MCF 10A (cell line): ENCODE measurements around the gene CCL2. TPM values are rescaled to one million over a fixed set of nuclear protein-coding genes. Genes with fewer than 3 reads are reported as not detected.

ENCODE experiments used
- BruUV-seq: library from RNA; stranded (reverse); fragments of 400-500 nt; replicated peaks from 2 replicates; lab custom pipeline; 2021; lab: Mats Ljungman, UMichigan
- CTCF ChIA-PET: fragments of 300-600 bp; sonication (Branson Sonifier 250); formaldehyde crosslinking; extraction: SDS; loops from one replicate; lab custom pipeline; 2021; ENCODE audit warnings: antibody characterized with exemption, inconsistent platforms; lab: Yijun Ruan, JAX
- POLR2A ChIA-PET: fragments of 300-600, 350-650 bp; sonication (Branson Sonifier 250); formaldehyde crosslinking; extraction: SDS; loops from one replicate; lab custom pipeline; 2020; ENCODE audit warnings: antibody characterized with exemption, inconsistent platforms; lab: Yijun Ruan, JAX
- DNase-seq: peaks from one replicate; pipeline ENCODE4 v3.0.0-alpha.2; 2018; ENCODE audit not compliant: unreplicated experiment
- H3K27ac Mint-ChIP-seq: one replicate; pipeline ENCODE4 v1.8.0; 2022; ENCODE audit warnings: mild to moderate bottlenecking, low read depth, mixed read lengths; ENCODE audit not compliant: unreplicated experiment
- H3K27me3 Mint-ChIP-seq: one replicate; pipeline ENCODE4 v1.8.0; 2022; ENCODE audit warnings: mixed read lengths; ENCODE audit not compliant: insufficient read depth, unreplicated experiment
- H3K36me3 Mint-ChIP-seq: one replicate; pipeline ENCODE4 v1.8.0; 2022; ENCODE audit warnings: mild to moderate bottlenecking, moderate library complexity, mixed read lengths; ENCODE audit not compliant: insufficient read depth, unreplicated experiment
- H3K4me1 Mint-ChIP-seq: one replicate; pipeline ENCODE4 v1.8.0; 2022; ENCODE audit warnings: mixed read lengths; ENCODE audit not compliant: insufficient read depth, unreplicated experiment
- H3K4me3 Mint-ChIP-seq: one replicate; pipeline ENCODE4 v1.8.0; 2022; ENCODE audit warnings: mild to moderate bottlenecking, moderate library complexity, mixed read lengths; ENCODE audit not compliant: unreplicated experiment
- H3K9me3 Mint-ChIP-seq: one replicate; pipeline ENCODE4 v1.8.0; 2022; ENCODE audit warnings: mixed read lengths; ENCODE audit not compliant: unreplicated experiment
- CTCF ChIP-seq: fragments of 200-600 bp; IDR thresholded peaks from one replicate; pipeline ENCODE4 v1.8.0; 2022; ENCODE audit warnings: antibody characterized with exemption, mild to moderate bottlenecking; ENCODE audit not compliant: unreplicated experiment
- intact Hi-C: fragments of 100-400 bp; cut with micrococcal nuclease; formaldehyde crosslinking; loops from 2 replicates; pipeline ENCODE4 v1.14.1; 2022
- total RNA-seq: library from RNA; stranded (reverse); gene quantifications from 2 replicates; pipeline ENCODE4 v1.2.3, GENCODE V29; 2022

Gene CCL2
- total RNA-seq, 1 experiment from 2014 or later: 1.0 TPM

DNA sequence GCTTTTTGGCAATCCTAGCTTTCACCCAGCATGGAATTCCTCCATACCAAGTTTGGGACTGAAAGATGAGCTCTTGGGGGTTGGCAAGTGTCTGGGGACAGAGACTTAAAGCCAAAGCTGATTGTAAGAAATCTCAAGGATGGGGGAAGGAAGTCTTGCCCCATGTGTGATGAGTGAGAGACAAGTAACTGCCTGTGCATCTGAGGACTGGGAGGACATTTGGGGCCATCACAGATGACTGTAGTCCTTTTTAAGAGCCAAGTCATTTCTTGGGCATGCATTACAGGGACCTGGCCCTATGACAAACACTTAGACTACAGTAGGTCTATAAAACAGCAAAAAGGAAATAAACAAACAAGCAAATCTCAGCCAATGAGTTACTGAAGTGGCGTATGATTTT lies 36.3 kb upstream of the CCL2 start:
- intact Hi-C loops: no loop called here
- no peak overlapping the region for H3K4me3 Mint-ChIP-seq
- CTCF ChIA-PET: interaction anchor here (1.2 to 1.9 kb wide), 4 partner anchors 18 to 143 kb away, joined by 3 to 7 read pairs (median 6); no protein-coding TSS in a partner anchor
- H3K9me3 Mint-ChIP-seq: peaks cover 9% of the 10 kb centered on the region
- H3K36me3 Mint-ChIP-seq: no peaks in the 10 kb centered on the region
- H3K4me1 Mint-ChIP-seq: no peaks in the 10 kb centered on the region
- no peak overlapping the region for H3K27ac Mint-ChIP-seq
- no TSS peak for BruUV-seq
- TF ChIP-seq CTCF: no peak
- H3K27me3 Mint-ChIP-seq: no peaks in the 10 kb centered on the region
- no peak for DNase-seq
- POLR2A ChIA-PET: no interaction called here

GRCh38 chr17:34219405-34219804 lies 35.7 kb upstream of the CCL2 start:
- Mint-ChIP-seq H3K4me1 (no peaks in the 10 kb centered on the region), H3K27ac (no peak overlapping the region), H3K9me3 (peaks cover 9% of the 10 kb centered on the region), H3K4me3 (no peak overlapping the region), H3K36me3 (no peaks in the 10 kb centered on the region), H3K27me3 (no peaks in the 10 kb centered on the region)
- CTCF ChIA-PET: interaction anchor here (0.7 to 1.2 kb wide), 2 partner anchors 98 to 143 kb away, joined by 4 to 5 read pairs; no protein-coding TSS in a partner anchor
- no TSS peak for BruUV-seq
- intact Hi-C loops: no loop called here
- POLR2A ChIA-PET: no interaction called here
- DNase-seq: no peak
- no peak for TF ChIP-seq CTCF

- no peaks in the 10 kb centered on the region for H3K36me3 Mint-ChIP-seq
- DNase-seq: no peak
- ChIA-PET POLR2A (no interaction called here), CTCF (interaction anchor here (0.7 to 1.2 kb wide), 3 partner anchors 97 to 142 kb away, joined by 3 to 5 read pairs (median 4); no protein-coding TSS in a partner anchor)
- H3K27ac Mint-ChIP-seq: no peak overlapping the region
- no TSS peak for BruUV-seq
- TF ChIP-seq CTCF: no peak
- no peak overlapping the region for H3K4me3 Mint-ChIP-seq
- H3K9me3 Mint-ChIP-seq: peaks cover 9% of the 10 kb centered on the region
- no peaks in the 10 kb centered on the region for H3K4me1 Mint-ChIP-seq
- intact Hi-C loops: no loop called here
- no peaks in the 10 kb centered on the region for H3K27me3 Mint-ChIP-seq
Observed at GRCh38 chr17:34220045-34220751, 34.9 kb upstream of the CCL2 start.

GRCh38 chr17:34220752-34221395 lies 34.2 kb upstream of the CCL2 start:
- no peak overlapping the region for H3K27ac Mint-ChIP-seq
- no peak overlapping the region for H3K4me3 Mint-ChIP-seq
- TF ChIP-seq CTCF: no peak
- BruUV-seq: no TSS peak
- POLR2A ChIA-PET: no interaction called here
- no peaks in the 10 kb centered on the region for H3K4me1 Mint-ChIP-seq
- CTCF ChIA-PET: interaction anchor here (0.5 to 1.2 kb wide), 4 partner anchors 20 to 139 kb away, joined by 3 read pairs; no protein-coding TSS in a partner anchor
- H3K27me3 Mint-ChIP-seq: no peaks in the 10 kb centered on the region
- no peak for DNase-seq
- no peaks in the 10 kb centered on the region for H3K36me3 Mint-ChIP-seq
- peaks cover 9% of the 10 kb centered on the region for H3K9me3 Mint-ChIP-seq
- intact Hi-C loops: no loop called here
